HFF-Myc (cell line): Measurements from ENCODE around the gene GPR108.

Source experiments
- DNase-seq: peaks from one replicate; pipeline ENCODE4 v3.0.0-alpha.2; 2011; ENCODE audit warnings: low read depth; ENCODE audit errors: extremely low read depth
- H3K4me3 ChIP-seq: replicated peaks from 2 replicates; pipeline ENCODE4 v1.5.1; 2011; ENCODE audit warnings: low read depth, mild to moderate bottlenecking, control low read depth, low read length
- TF ChIP-seq, protein P1 (sequence below): IDR thresholded peaks from 2 replicates; pipeline ENCODE4 v1.5.1; 2012; ENCODE audit warnings: mild to moderate bottlenecking, low read depth, low read length, control low read depth; ENCODE audit errors: missing control alignments

Gene GPR108

GRCh38 chr19:6713773-6714692 is 23.3 kb downstream of the GPR108 start:
- DNase-seq = no peak
- H3K4me3 ChIP-seq = no peak overlapping the region
- TF ChIP-seq, protein P1, sequence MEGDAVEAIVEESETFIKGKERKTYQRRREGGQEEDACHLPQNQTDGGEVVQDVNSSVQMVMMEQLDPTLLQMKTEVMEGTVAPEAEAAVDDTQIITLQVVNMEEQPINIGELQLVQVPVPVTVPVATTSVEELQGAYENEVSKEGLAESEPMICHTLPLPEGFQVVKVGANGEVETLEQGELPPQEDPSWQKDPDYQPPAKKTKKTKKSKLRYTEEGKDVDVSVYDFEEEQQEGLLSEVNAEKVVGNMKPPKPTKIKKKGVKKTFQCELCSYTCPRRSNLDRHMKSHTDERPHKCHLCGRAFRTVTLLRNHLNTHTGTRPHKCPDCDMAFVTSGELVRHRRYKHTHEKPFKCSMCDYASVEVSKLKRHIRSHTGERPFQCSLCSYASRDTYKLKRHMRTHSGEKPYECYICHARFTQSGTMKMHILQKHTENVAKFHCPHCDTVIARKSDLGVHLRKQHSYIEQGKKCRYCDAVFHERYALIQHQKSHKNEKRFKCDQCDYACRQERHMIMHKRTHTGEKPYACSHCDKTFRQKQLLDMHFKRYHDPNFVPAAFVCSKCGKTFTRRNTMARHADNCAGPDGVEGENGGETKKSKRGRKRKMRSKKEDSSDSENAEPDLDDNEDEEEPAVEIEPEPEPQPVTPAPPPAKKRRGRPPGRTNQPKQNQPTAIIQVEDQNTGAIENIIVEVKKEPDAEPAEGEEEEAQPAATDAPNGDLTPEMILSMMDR = no peak

GRCh38 chr19:6712692-6713670 is 24.4 kb downstream of the GPR108 start:
- DNase-seq = no peak
- no peak overlapping the region for H3K4me3 ChIP-seq
- TF ChIP-seq, protein P1 = no peak

DNA sequence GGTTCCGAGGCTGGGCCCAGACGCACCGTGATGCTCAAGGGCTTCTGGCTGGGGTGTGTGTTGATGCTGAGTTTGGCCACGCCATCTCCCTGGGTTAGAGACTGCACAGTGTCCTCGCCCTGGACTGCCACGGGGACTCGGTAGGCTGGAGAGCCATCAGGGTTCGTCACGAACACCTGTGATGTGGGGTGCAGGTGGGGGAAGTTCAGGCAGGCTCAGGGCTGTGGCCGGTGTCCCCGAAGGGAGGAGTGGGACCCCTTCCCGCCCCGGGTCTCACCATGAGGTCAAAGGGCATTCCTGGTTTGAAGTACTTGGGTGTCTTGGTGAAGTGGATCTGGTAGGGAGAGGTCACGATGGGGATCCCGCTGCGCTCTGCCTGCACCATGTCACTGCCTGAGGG is 25.1 kb downstream of the GPR108 start:
- no peak for DNase-seq
- TF ChIP-seq, protein P1 = no peak
- no peak overlapping the region for H3K4me3 ChIP-seq

GRCh38 chr19:6711605-6712004 is 25.8 kb downstream of the GPR108 start:
- DNase-seq = no peak
- no peak overlapping the region for H3K4me3 ChIP-seq
- TF ChIP-seq, protein P1 = no peak

DNA sequence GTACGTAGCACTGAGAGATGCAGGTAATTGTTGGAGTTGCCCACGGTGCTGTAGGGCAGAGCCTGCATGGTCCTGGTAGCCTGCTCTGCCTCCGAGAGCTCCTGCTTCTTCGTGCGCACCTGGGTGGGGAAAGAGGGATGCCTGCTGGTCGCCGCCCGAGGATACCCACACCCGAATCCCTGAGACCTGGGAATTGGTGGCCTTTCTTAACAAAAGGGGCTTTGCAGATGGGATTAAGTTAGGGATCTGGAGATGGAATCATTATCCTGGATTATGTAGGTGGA is 26.4 kb downstream of the GPR108 start:
- DNase-seq = no peak
- H3K4me3 ChIP-seq = no peak overlapping the region
- TF ChIP-seq, protein P1 = no peak

GRCh38 chr19:6710273-6711077 is 26.9 kb downstream of the GPR108 start:
- no peak overlapping the region for H3K4me3 ChIP-seq
- TF ChIP-seq, protein P1 = no peak
- no peak for DNase-seq
